A549 (cell line): ENCODE measurements around the gene KIF5A. TPM values are rescaled to one million over a fixed set of nuclear protein-coding genes. Genes with fewer than 3 reads are reported as not detected.

Experiments used
- BCL3 ChIP-seq: fragments of >200 bp; sonication (Bioruptor Twin); formaldehyde crosslinking; IDR thresholded peaks from 3 replicates; pipeline ENCODE4 v1.6.1; 2016
- BHLHE40 ChIP-seq: IDR thresholded peaks from 2 replicates; pipeline ENCODE4 v1.6.1; 2012; ENCODE audit warnings: low read depth, low read length, inconsistent platforms
- CBX2 ChIP-seq: fragments of 200-600 bp; sonication (generic); IDR thresholded peaks from 2 replicates; pipeline ENCODE4 v1.6.1; 2016; ENCODE audit warnings: low read depth, mild to moderate bottlenecking, borderline replicate concordance
- CEBPB ChIP-seq, 2 experiments: fragments of >200 bp in 1 of 2; sonication (Bioruptor Twin) in 1 of 2; formaldehyde crosslinking in 1 of 2; IDR thresholded peaks; 2 replicates each; pipeline ENCODE4 v1.6.1; 2012 to 2016
- CHD4 ChIP-seq: fragments of 200-600 bp; sonication (generic); IDR thresholded peaks from 2 replicates; pipeline ENCODE4 v1.6.1; 2016; ENCODE audit warnings: antibody characterized with exemption, mild to moderate bottlenecking, borderline replicate concordance
- EP300 ChIP-seq, 2 experiments: fragments of >200 bp; sonication (Bioruptor Twin); formaldehyde crosslinking; IDR thresholded peaks; 2 replicates in 1 of 2; 3 replicates in 1 of 2; pipeline ENCODE4 v1.6.1; 2016 to 2017
- FOSB ChIP-seq: fragments of 250-450 bp; sonication (Bioruptor Pico); IDR thresholded peaks from 2 replicates; pipeline ENCODE4 v1.5.0; 2020; ENCODE audit warnings: mild to moderate bottlenecking, moderate library complexity
- HEYL ChIP-seq: fragments of 250-450 bp; sonication (Bioruptor Pico); IDR thresholded peaks from 2 replicates; pipeline ENCODE4 v1.8.0; 2021; ENCODE audit warnings: mild to moderate bottlenecking, moderate library complexity
- HOXB5 ChIP-seq: fragments of 250-450 bp; sonication (Bioruptor Pico); IDR thresholded peaks from 2 replicates; pipeline ENCODE4 v1.5.0; 2020; ENCODE audit warnings: mild to moderate bottlenecking, moderate library complexity
- JUNB ChIP-seq: fragments of >200 bp; sonication (Bioruptor Twin); formaldehyde crosslinking; IDR thresholded peaks from 2 replicates; pipeline ENCODE4 v1.6.1; 2016
- MAZ ChIP-seq: fragments of 150-350 bp; IDR thresholded peaks from 2 replicates; pipeline ENCODE4 v1.6.1; 2014; ENCODE audit warnings: antibody characterized with exemption, low read depth, low read length, borderline replicate concordance
- NPAS2 ChIP-seq: fragments of 250-450 bp; sonication (Bioruptor Pico); IDR thresholded peaks from 2 replicates; pipeline ENCODE4 v1.8.0; 2022; ENCODE audit warnings: mild to moderate bottlenecking, moderate library complexity, borderline replicate concordance
- NR3C1 ChIP-seq: fragments of >200 bp; sonication (Bioruptor Twin); formaldehyde crosslinking; IDR thresholded peaks from 3 replicates; pipeline ENCODE4 v1.6.1; 2017
- PHF8 ChIP-seq: fragments of 200-600 bp; sonication (generic); IDR thresholded peaks from 2 replicates; pipeline ENCODE4 v1.6.1; 2016; ENCODE audit warnings: low read depth, mild to moderate bottlenecking, antibody characterized with exemption, moderate library complexity, borderline replicate concordance
- POLR2A ChIP-seq: IDR thresholded peaks from 2 replicates; pipeline ENCODE4 v1.6.1; 2012; ENCODE audit warnings: mild to moderate bottlenecking, low read length
- RAD21 ChIP-seq, 2 experiments: fragments of >200 bp in 1 of 2; sonication (Bioruptor Twin) in 1 of 2; formaldehyde crosslinking in 1 of 2; IDR thresholded peaks in 1 of 2; conservative IDR thresholded peaks in 1 of 2; 2 replicates in 1 of 2; 3 replicates in 1 of 2; pipeline ENCODE4 v1.6.1; 2012 to 2018; ENCODE audit warnings: inconsistent platforms in 1 of 2
- RCOR1 ChIP-seq: fragments of 150-350 bp; IDR thresholded peaks from 2 replicates; pipeline ENCODE4 v1.6.1; 2014; ENCODE audit warnings: antibody characterized with exemption, low read length, low read depth
- RFX5 ChIP-seq: fragments of 450-650 bp; IDR thresholded peaks from 2 replicates; pipeline ENCODE4 v1.7.1; 2014; ENCODE audit warnings: antibody characterized with exemption, mild to moderate bottlenecking, moderate library complexity
- RNF2 ChIP-seq: fragments of 200-600 bp; sonication (generic); IDR thresholded peaks from 2 replicates; pipeline ENCODE4 v1.6.1; 2016; ENCODE audit warnings: low read depth, mild to moderate bottlenecking, antibody characterized with exemption, moderate library complexity, borderline replicate concordance
- TFCP2L1 ChIP-seq: fragments of 250-450 bp; sonication (Bioruptor Pico); IDR thresholded peaks from 2 replicates; pipeline ENCODE4 v1.5.0; 2021; ENCODE audit warnings: mild to moderate bottlenecking
- USF2 ChIP-seq: fragments of 450-650 bp; IDR thresholded peaks from 2 replicates; pipeline ENCODE4 v1.6.1; 2014; ENCODE audit warnings: antibody characterized with exemption
- ZC3H11A ChIP-seq: fragments of 450-650 bp; IDR thresholded peaks from 2 replicates; pipeline ENCODE4 v1.6.1; 2014; ENCODE audit warnings: antibody characterized with exemption, mild to moderate bottlenecking
- ZFP36 ChIP-seq: fragments of 450-650 bp; IDR thresholded peaks from 2 replicates; pipeline ENCODE4 v1.6.1; 2014; ENCODE audit warnings: borderline replicate concordance; ENCODE audit not compliant: partially characterized antibody
- ZNF302 ChIP-seq: fragments of 250-450 bp; sonication (Bioruptor Pico); IDR thresholded peaks from 2 replicates; pipeline ENCODE4 v1.9.0; 2021; ENCODE audit warnings: inconsistent platforms, mild to moderate bottlenecking, moderate library complexity
- polyA plus RNA-seq, 4 experiments: library from polyadenylated mRNA; depleted of rRNA in 3 of 4; stranded (reverse); fragments of >200 nt; fragmentation: RNase III in 1 of 4; extraction: RNeasy Plus Mini Kit Qiagen cat#74134 plus additional on column Dnase treatment in 1 of 4; gene quantifications; 2 replicates in 3 of 4; 3 replicates in 1 of 4; pipeline ENCODE4 v1.2.3, GENCODE V29; 2011 to 2017
- TF ChIP-seq, protein P1 (sequence below): fragments of 250-450 bp; sonication (Bioruptor Pico); IDR thresholded peaks from 2 replicates; pipeline ENCODE4 v1.5.0; 2021; ENCODE audit warnings: mild to moderate bottlenecking, moderate library complexity, borderline replicate concordance
- TF ChIP-seq, protein P2 (sequence below): IDR thresholded peaks from 2 replicates; pipeline ENCODE4 v1.6.1; 2012

The KIF5A gene
- polyA plus RNA-seq, 2 of the 4 experiments (the other 2 are of a cell fraction) = 0.61 to 0.89 TPM

DNA sequence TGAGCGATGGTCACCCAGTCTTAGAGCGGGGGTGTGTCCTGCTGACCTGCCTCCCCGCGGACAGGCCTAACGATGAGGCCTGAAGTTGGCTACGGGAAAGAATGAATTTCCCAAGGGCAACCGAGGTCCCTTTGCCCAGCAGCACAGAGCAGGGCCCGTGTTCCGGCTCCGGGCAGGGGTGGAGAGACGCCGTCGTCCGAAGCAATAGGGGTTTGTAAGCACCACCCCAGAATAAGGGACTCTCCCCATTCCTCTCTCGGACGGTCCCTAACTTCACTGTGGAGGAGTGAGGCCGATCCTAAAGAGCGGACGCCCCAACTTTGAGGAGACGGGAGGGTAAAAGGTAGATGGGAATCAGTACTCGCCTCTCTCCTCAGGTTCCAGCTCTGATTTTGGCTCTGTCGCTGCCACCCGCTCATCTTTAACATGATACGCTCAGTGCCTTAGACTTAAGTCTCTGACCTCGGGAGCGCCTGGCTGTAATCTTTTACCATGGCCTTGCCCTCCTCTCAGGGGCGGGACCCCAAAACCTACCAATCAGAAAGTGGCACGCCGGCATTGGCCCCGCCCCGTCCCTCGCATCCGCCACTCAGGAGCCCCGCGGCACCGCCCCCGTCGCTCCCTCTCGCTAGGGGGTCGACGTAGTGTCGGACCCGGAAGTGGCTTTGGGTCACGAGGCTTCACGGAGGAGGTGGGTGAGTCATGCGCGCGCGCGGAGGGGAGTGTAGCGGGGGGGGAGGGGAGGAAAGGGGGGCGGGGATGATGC lies 29.6 kb upstream of the KIF5A start, which contains the start of gene DDIT3 (continued):
- TF ChIP-seq, protein P1, sequence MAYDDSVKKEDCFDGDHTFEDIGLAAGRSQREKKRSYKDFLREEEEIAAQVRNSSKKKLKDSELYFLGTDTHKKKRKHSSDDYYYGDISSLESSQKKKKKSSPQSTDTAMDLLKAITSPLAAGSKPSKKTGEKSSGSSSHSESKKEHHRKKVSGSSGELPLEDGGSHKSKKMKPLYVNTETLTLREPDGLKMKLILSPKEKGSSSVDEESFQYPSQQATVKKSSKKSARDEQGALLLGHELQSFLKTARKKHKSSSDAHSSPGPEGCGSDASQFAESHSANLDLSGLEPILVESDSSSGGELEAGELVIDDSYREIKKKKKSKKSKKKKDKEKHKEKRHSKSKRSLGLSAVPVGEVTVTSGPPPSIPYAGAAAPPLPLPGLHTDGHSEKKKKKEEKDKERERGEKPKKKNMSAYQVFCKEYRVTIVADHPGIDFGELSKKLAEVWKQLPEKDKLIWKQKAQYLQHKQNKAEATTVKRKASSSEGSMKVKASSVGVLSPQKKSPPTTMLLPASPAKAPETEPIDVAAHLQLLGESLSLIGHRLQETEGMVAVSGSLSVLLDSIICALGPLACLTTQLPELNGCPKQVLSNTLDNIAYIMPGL (CRISPR knock-in tag) = 0 out of 2 replicates have a peak, but pooled peaks have one; percentile 10
- TF ChIP-seq CHD4 = no peak
- TF ChIP-seq TFCP2L1 (CRISPR knock-in tag) = no peak
- no peak for TF ChIP-seq ZFP36
- TF ChIP-seq BHLHE40 = no peak
- TF ChIP-seq, protein P2, sequence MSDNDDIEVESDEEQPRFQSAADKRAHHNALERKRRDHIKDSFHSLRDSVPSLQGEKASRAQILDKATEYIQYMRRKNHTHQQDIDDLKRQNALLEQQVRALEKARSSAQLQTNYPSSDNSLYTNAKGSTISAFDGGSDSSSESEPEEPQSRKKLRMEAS = peak; percentile 80
- TF ChIP-seq FOSB = peak; percentile 10; the same call in 1 of the 2 replicates
- no peak for TF ChIP-seq NPAS2 (CRISPR knock-in tag)
- no peak for TF ChIP-seq ZC3H11A
- TF ChIP-seq CBX2 = no peak
- TF ChIP-seq HEYL = no peak
- peak; percentile 76 for TF ChIP-seq USF2
- no peak for TF ChIP-seq RAD21 (conservative IDR thresholded peaks at IDR 0.05 in 1 of 2, IDR thresholded peaks at IDR 0.05 in 1 of 2)
- TF ChIP-seq BCL3 = peak; percentile 98
- no peak; the same call in 1 of the 2 replicates for TF ChIP-seq HOXB5 (CRISPR knock-in tag)
- no peak for TF ChIP-seq CEBPB (IDR thresholded peaks at IDR 0.05)
- TF ChIP-seq PHF8 = peak; percentile 98
- TF ChIP-seq POLR2A = peak; percentile 99
- peak; percentile 54; the same call in 1 of the 2 replicates for TF ChIP-seq RFX5
- TF ChIP-seq EP300 (IDR thresholded peaks at IDR 0.05) = peak; percentile 63 to 92; a peak in 3 of 5 replicates
- TF ChIP-seq MAZ = no peak
- no peak for TF ChIP-seq RNF2
- no peak for TF ChIP-seq RCOR1
- TF ChIP-seq ZNF302 = no peak
- no peak for TF ChIP-seq NR3C1
- peak; percentile 60; the same call in 1 of the 2 replicates for TF ChIP-seq JUNB
- TF ChIP-seq, all 56 proteins: peak for 19
